GM12874 (cell line): ENCODE results near the gene TCERG1L.

ENCODE experiments used
- CTCF ChIP-seq: IDR thresholded peaks from 2 replicates; pipeline ENCODE4 v1.5.1; 2011; ENCODE audit warnings: low read depth, mild to moderate bottlenecking, control low read depth, low read length, moderate library complexity; ENCODE audit not compliant: insufficient read depth

Gene TCERG1L

GRCh38 chr10:131239450-131239849, 72.1 kb downstream of the TCERG1L start:
- no peak for TF ChIP-seq CTCF

- TF ChIP-seq CTCF, result no peak
Measured at GRCh38 chr10:131238669-131239280, 72.7 kb downstream of the TCERG1L start.

GRCh38 chr10:131237991-131238651, 73.4 kb downstream of the TCERG1L start:
- TF ChIP-seq CTCF, result no peak

- no peak for TF ChIP-seq CTCF
Measured at GRCh38 chr10:131233611-131234258, 77.8 kb downstream of the TCERG1L start.

GRCh38 chr10:131231965-131232541, 79.5 kb downstream of the TCERG1L start:
- TF ChIP-seq CTCF, result no peak

GRCh38 chr10:131231323-131231964, 80.1 kb downstream of the TCERG1L start:
- TF ChIP-seq CTCF, result no peak

- TF ChIP-seq CTCF, result no peak
Measured at GRCh38 chr10:131230641-131231322, 80.7 kb downstream of the TCERG1L start.
